ENCODE results near the gene GARIN3.

The GARIN3 gene

GRCh38 chr5:157120102-157120501 lies 46.0 kb downstream of the GARIN3 start:
- no peak for TF ChIP-seq CTCF (IDR thresholded peaks at IDR 0.05; ENCODE audit: low read depth, low read length, missing control alignments)
- H3K4me3 ChIP-seq (replicated peaks; ENCODE audit: low read depth, low read length), result no peak overlapping the region
- DNase-seq (ENCODE audit: extremely low read depth, low read depth), result no peak

- DNase-seq (ENCODE audit: extremely low read depth, low read depth), result no peak
- no peak overlapping the region for H3K4me3 ChIP-seq (replicated peaks; ENCODE audit: low read depth, low read length)
- TF ChIP-seq CTCF (IDR thresholded peaks at IDR 0.05; ENCODE audit: low read depth, low read length, missing control alignments), result no peak
Observed at GRCh38 chr5:157116483-157116954, 49.5 kb downstream of the GARIN3 start.

GRCh38 chr5:157115502-157115901 lies 50.6 kb downstream of the GARIN3 start:
- TF ChIP-seq CTCF (IDR thresholded peaks at IDR 0.05; ENCODE audit: low read depth, low read length, missing control alignments), result no peak
- no peak overlapping the region for H3K4me3 ChIP-seq (replicated peaks; ENCODE audit: low read depth, low read length)
- no peak for DNase-seq (ENCODE audit: extremely low read depth, low read depth)

GRCh38 chr5:157115012-157115411 lies 51.1 kb downstream of the GARIN3 start:
- TF ChIP-seq CTCF (IDR thresholded peaks at IDR 0.05; ENCODE audit: low read depth, low read length, missing control alignments), result no peak
- H3K4me3 ChIP-seq (replicated peaks; ENCODE audit: low read depth, low read length), result no peak overlapping the region
- no peak for DNase-seq (ENCODE audit: extremely low read depth, low read depth)

- no peak overlapping the region for H3K4me3 ChIP-seq (replicated peaks; ENCODE audit: low read depth, low read length)
- no peak for TF ChIP-seq CTCF (IDR thresholded peaks at IDR 0.05; ENCODE audit: low read depth, low read length, missing control alignments)
- DNase-seq (ENCODE audit: extremely low read depth, low read depth), result no peak
Observed at GRCh38 chr5:157113002-157113401, 53.1 kb downstream of the GARIN3 start.

Measured in HFF-Myc (cell line).